Left renal pelvis (tissue), 4 donors: Measurements from ENCODE around the gene SLC27A5. TPM values are rescaled to one million over a fixed set of nuclear protein-coding genes. Genes with fewer than 3 reads are reported as not detected.
A peak's percentile ranks its signal among the peaks of the same experiment; 100 is the strongest.
"Not testable (repeated sequence)": the region's sequence is repeated elsewhere in the genome, so short reads cannot be mapped to it uniquely, and the experiment has no call there.

Source experiments
- DNase-seq, 4 donors: peaks; one replicate each; pipeline ENCODE4 v3.0.0-alpha.2; 2013; ENCODE audit warnings: low read depth in 4 of 4, low spot score in 3 of 4
- polyA plus RNA-seq, 4 donors: library from polyadenylated mRNA; unstranded; fragments of 120-200 nt; gene quantifications; one replicate each; pipeline ENCODE4 v1.2.1, GENCODE V29; 2013; ENCODE audit not compliant: insufficient read length in 4 of 4

Gene SLC27A5
- polyA plus RNA-seq, 4 donors = 6.8 to 11.3 (median 8.6) TPM

DNA sequence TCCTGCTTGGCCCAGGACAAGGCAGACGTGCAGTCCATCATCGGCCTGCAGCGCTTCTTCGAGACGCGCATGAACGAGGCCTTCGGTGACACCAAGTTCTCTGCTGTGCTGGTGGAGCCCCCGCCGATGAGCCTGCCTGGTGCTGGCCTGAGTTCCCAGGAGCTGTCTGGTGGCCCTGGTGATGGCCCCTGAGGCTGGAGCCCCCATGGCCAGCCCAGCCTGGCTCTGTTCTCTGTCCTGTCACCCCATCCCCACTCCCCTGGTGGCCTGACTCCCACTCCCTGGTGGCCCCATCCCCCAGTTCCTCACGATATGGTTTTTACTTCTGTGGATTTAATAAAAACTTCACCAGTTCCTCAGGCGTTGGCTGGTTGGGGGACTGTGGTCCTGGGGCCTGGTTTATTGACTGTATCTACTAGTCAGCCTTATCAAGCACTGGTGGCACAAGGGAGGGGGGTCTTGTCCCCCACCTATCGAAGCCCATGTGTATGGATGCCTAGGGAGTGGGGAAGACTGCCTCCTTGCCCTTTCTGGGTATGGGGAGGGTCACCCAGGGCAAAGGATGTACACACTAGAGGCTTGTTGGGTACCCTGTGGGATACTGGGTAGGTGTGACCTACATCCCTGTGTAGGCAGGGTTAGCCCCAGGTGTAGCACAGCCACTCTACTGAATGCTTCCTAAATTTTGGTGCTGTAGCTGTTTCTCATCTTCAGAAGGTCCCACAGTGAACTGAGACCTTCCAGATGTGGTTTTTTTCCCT, 38.8 kb upstream of the SLC27A5 start:
- no peak for DNase-seq

GRCh38 chr19:58549664-58550361, 38.0 kb upstream of the SLC27A5 start:
- no peak for DNase-seq

DNA sequence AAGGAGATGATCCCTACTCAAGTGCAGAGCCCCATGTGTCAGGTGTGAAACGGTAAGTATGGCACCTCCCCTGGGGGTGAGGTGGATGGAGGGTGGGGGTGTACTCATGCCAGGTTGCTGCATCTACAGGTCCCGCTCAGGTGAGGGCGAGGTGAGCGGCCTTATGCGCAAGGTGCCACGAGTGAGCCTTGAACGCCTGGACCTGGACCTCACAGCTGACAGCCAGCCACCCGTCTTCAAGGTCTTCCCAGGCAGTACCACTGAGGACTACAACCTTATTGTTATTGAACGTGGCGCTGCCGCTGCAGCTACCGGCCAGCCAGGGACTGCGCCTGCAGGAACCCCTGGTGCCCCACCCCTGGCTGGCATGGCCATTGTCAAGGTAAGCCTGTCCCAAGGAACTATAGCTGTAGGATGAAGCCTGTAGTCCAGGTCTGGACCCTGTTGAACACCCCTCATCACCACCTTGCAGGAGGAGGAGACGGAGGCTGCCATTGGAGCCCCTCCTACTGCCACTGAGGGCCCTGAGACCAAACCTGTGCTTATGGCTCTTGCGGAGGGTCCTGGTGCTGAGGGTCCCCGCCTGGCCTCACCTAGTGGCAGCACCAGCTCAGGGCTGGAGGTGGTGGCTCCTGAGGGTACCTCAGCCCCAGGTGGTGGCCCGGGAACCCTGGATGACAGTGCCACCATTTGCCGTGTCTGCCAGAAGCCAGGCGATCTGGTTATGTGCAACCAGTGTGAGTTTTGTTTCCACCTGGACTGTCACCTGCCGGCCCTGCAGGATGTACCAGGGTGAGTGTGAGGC, 37.3 kb upstream of the SLC27A5 start:
- no peak for DNase-seq

DNA sequence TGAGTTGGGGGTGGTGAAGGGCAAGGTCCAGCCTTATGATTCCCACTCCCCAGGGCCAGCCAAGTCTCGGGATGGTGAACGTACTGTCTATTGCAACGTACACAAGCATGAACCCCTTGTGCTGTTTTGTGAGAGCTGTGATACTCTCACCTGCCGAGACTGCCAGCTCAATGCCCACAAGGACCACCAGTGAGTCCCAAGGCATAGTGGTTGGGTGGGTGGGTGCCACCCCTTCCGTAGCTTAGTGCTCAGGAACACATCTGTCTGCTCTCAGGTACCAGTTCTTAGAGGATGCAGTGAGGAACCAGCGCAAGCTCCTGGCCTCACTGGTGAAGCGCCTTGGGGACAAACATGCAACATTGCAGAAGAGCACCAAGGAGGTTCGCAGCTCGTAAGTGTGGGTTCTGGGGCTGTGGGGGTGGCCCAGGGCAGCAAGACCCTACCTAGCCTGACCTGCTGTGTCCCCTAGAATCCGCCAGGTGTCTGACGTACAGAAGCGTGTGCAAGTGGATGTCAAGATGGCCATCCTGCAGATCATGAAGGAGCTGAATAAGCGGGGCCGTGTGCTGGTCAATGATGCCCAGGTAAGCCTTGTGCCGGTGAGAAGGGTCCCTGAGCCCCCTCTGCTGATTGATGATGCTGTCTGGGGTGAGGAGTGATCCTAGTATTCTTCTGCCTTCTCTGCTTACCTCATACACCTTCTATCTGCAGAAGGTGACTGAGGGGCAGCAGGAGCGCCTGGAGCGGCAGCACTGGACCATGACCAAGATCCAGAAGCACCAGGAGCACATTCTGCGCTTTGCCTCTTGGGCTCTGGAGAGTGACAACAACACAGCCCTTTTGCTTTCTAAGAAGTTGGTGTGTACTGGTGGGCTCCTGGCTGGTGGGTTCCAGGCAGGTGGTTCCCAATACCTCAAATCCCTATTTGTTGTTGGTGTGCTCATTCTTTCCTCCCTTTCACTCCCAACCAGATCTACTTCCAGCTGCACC, 35.8 kb upstream of the SLC27A5 start:
- no peak for DNase-seq

DNA sequence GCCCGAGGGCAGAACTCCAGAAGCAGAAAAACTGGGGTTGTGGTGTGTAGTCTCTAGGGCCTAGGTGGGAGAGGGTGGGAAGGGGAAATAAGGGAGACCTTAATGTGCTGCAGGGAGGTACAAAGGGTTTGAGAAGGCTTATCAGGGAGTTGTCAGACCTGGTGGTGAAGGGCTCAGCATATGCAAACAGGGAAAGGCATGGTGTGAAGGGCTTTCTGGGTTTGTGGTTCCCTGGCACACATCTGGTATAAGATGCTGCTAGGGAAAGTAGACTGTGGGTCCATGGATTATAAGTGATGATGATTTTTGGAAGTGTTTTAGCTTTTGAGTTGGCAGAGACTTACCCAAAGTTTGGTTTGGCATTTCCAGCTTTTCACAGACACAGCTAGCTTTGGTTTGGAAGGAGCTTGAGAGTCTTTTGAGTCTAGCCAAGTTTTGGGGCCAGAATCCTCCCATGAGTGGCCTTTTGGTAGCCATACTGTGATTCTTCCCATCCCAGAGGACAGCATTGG, 34.3 kb upstream of the SLC27A5 start:
- DNase-seq = no peak

DNA sequence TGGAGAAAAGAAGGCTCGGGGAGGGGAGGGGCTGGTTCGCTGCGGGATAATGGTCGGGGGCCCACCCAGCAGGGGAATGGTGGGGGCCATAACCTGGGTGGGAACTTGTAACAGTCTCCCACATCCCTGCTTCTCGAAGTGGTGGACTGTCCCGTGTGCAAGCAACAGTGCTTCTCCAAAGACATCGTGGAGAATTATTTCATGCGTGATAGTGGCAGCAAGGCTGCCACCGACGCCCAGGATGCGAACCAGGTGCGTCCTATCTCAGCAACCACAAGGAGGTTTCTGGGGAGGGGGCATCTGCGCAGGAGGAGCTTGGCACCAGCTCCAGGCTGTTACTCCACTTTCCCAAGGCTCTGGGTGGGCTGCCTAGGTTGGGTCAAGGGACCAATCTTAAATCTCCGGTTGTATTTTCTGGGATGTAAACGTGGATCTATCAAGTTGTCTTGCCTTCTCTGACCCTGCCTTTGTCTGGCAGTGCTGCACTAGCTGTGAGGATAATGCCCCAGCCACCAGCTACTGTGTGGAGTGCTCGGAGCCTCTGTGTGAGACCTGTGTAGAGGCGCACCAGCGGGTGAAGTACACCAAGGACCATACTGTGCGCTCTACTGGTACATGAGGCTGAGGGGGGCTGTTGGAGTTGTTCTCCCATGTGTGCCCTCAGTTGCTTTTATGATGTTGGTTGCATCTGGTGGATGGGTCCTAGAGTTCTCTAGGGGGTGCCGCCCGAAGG, 33.7 kb upstream of the SLC27A5 start:
- DNase-seq = no peak

GRCh38 chr19:58544591-58545285, 32.9 kb upstream of the SLC27A5 start:
- DNase-seq = no peak

DNA sequence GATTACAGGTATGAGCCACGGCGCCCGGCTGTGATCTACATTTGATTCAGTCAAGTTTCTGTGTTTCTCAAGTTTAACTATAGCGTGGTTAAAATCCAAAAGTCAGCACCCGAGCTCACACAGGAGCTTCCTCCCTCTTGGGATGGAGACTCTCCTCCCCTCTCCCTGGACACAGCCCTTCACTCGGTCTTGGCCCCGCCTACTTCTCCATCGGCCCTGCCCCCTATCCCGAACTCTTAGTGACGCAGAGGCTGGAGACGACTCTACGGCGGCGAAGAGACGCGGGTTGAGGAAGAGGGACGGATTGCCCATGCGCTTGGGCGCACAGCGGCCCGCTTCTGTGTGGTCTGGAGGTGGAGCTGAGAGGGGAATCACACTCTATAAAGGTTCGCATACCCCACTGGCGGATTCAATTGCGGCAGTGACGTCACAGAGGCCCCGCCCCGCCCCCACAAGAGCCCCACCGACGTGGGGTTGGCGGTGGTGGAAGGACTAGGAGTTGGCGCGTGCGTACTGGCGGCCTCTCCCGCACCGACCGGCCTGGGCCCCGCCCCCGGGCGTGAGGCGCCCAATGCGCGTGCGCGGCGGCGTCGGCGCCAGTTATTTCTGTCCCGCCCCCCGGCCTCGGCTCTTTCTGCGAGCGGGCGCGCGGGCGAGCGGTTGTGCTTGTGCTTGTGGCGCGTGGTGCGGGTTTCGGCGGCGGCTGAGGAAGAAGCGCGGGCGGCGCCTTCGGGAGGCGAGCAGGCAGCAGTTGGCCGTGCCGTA, 32.2 kb upstream of the SLC27A5 start, which contains the start of gene TRIM28:
Gene TRIM28 (plus strand): TSS at position 239 of the 765 bp plus-strand sequence. CDS start 694 bp downstream, outside the sequence.
- DNase-seq = peak; percentile 94 to 98 (median 96)

GRCh38 chr19:58542641-58543372, 31.0 kb upstream of the SLC27A5 start:
- DNase-seq = not testable (repeated sequence)

DNA sequence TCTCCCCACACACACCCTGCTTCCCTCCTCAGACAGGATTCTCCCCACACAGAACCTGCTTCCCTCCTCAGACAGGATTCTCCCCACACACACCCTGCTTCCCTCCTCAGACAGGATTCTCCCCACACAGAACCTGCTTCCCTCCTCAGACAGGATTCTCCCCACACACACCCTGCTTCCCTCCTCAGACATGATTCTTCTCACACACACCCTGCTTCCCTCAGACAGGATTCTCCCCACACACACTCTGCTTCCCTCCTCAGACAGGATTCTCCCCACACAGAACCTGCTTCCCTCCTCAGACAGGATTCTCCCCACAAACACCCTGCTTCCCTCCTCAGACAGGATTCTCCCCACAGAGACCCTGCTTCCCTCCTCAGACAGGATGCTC, 27.4 kb upstream of the SLC27A5 start:
- not testable (repeated sequence) for DNase-seq

- DNase-seq = peak in 1 of 4 donors; percentile 58
Observed at GRCh38 chr19:58538257-58539168, 26.7 kb upstream of the SLC27A5 start.

DNA sequence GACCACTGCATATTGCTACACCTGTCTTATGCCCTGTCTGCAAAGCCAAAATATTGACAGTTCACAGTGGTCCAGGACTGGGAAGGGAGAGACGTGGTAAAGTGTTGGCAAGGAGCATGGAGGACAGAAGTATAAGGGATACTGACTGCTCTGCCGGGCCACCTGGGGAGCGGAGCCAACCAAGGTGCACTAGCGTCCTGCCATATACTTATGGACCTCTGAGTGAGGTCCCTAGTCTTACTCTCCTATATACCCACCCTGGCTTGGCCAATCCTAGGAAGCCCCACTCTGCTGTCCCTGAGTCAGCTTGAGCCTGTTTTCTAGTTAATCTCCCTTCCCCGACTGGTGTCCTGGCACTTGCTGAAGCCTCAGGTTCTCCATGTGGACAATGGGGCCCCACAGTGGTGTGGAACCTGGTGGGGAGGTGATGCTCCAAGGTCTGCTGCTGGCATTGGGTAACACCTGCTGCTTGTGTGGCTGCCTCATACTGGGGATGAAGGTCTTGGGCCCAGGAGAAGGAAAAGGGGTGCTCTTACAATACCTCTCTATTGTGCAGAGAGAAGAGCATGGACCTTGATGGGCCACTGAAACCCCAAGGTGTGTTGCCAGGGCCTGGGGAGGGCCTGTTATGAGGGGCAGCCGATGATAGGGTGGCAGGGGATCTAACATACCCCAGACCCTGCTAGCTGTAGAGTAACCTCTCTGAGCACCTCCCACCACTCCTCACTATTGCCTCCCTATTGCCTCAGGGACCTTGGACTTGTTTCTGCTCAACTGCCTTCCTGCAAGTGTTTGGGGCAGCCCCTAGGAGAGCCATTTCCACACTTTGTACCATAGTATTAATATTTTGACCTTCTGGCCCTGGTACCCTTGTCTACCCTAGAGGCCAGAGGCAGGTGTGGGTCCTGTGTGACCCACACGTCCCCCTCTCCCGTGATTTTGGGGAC, 25.3 kb upstream of the SLC27A5 start:
- no peak for DNase-seq

DNA sequence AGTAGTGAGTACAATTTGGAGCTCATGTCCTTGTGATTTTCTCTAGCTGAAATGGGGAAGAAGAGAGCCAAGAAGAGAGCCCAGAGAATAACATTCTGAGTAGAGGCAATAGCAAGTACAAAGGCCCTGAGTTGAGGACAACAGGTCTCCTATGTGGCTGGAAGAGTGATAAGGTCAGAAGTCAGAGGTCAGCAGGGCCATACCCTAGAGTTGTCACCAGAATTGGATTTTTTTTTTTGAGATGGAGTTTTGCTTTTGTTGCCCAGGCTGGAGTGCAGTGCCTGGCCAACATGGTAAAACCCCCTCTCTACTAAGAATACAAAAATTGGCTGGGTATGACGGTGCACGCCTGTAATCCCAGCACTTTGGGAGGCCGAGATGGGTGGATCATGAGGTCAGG, 24.1 kb upstream of the SLC27A5 start:
- DNase-seq = no peak

DNA sequence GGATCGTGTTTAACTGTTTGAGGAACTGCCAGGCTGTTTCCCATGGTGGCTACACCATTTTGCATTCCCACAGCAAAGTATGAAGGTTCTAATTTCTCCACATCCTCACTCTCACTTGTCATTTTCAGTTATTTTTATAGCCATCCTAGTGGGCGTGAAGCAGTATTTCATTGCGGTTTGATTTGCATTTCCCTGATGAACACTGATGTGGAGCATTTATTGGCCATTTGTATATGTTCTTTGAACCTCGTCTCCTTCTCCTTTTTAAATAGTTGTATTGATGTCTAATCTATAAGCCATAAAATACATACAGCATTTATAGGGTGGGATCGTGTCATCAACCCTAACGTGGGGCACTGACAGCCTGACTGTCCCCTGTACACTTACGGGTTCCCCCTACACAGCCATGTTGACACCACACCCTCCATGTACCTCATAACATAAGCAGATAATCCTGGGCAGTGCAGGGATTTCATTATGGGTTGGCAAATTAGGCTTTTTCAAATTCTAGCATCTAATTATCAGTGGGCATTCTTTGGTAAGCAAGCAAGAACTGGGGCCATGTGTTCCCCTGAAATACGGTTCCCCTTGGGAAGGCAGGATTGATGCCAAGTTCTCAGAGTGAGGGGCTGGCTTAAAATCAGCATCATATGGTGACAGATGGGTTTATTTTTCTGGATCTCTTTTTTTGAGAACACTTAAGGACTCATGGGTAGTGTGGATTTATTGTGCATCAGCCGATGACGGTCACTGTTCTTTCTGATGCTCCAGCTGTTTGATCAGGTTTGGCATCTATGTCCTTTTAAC, 19.4 kb upstream of the SLC27A5 start:
- no peak for DNase-seq
